GM13977 (cell line): ENCODE results near the gene PDRG1.

Source experiments
- DNase-seq: peaks from one replicate; pipeline ENCODE4 v3.0.0; 2012; ENCODE audit warnings: low spot score
- in situ Hi-C: fragments of 300-500 bp; cut with MboI; formaldehyde crosslinking; loops from one replicate; pipeline ENCODE4 v1.12.0; 2022; ENCODE audit warnings: low sequenced_read_pairs, low pct_unique_long_range_greater_than_20kb, mixed read lengths, inconsistent platforms; ENCODE audit not compliant: unreplicated experiment
- TF ChIP-seq, protein P1 (sequence below): IDR thresholded peaks from 2 replicates; pipeline ENCODE4 v1.5.1; 2012; ENCODE audit warnings: mild to moderate bottlenecking, control low read depth; ENCODE audit not compliant: insufficient read depth; ENCODE audit errors: extremely low read depth, missing control alignments

Gene PDRG1

DNA sequence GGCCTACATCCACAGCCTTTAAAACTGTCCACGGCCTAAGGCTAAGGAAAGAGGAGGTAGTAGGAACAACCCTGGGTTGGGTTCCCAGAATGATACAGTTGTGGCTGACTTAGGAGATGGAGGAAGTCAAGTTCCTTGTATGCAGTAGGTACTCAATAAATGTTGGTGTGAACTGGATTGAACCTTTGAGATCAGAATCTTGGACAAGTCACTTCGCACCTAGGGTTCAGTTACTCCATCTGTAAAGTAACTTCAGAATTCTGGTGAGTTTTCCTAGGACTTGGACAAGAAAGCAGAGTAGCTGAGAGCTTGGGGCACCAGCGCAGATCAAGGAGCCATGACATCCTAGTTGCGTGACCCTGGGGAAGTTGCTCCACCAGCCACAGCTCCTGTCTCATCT is 25.2 kb upstream of the PDRG1 start:
- no peak for DNase-seq
- TF ChIP-seq, protein P1, sequence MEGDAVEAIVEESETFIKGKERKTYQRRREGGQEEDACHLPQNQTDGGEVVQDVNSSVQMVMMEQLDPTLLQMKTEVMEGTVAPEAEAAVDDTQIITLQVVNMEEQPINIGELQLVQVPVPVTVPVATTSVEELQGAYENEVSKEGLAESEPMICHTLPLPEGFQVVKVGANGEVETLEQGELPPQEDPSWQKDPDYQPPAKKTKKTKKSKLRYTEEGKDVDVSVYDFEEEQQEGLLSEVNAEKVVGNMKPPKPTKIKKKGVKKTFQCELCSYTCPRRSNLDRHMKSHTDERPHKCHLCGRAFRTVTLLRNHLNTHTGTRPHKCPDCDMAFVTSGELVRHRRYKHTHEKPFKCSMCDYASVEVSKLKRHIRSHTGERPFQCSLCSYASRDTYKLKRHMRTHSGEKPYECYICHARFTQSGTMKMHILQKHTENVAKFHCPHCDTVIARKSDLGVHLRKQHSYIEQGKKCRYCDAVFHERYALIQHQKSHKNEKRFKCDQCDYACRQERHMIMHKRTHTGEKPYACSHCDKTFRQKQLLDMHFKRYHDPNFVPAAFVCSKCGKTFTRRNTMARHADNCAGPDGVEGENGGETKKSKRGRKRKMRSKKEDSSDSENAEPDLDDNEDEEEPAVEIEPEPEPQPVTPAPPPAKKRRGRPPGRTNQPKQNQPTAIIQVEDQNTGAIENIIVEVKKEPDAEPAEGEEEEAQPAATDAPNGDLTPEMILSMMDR: no peak
- in situ Hi-C loops: no loop called here

DNA sequence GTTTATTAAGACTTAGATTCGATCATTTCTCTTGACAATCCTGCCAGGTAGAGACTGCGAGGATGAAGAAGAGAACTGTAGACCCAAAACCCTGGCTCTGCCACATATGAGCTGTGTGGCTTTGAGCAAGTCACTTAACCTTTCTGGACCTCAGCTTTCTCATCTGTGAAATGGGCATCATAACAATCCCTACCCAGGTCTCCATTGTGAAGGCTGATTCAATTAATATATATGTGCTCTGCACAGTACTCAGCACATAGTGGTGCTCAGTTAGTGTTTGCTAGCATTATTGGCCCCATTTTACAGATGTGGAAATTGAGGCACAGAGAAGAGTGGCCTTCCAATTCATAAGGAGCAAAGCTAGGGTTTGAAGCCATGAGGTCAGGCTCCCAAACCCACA is 24.0 kb upstream of the PDRG1 start:
- in situ Hi-C loops: no loop called here
- no peak for DNase-seq
- TF ChIP-seq, protein P1: no peak

DNA sequence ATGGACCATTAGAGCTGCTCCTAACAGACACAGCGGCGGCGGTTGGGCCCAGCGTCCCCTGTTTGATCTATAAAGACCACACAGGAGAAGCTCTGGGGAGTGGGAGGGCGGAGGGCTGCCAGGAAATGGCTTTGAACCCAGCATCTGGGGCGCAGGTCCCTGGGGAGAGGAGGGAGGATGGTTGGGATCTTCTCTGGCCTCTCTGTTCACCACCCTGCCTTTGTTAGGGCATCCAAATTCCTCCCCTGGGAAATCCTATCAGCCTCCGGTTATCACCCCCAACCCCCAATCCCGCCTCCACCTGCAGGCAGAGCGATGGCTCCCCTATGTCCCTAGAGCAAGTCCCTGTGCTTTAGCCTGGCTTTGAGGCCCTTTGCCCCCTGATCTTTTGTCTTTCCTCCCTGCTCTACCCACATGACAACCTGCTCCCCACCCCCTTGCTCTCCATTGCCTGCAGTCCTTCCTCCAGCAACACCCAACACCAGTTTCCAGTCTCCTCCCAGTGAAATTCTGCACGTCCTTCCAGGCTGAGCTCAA is 23.2 kb upstream of the PDRG1 start:
- in situ Hi-C loops: no loop called here
- DNase-seq: no peak
- TF ChIP-seq, protein P1: no peak

DNA sequence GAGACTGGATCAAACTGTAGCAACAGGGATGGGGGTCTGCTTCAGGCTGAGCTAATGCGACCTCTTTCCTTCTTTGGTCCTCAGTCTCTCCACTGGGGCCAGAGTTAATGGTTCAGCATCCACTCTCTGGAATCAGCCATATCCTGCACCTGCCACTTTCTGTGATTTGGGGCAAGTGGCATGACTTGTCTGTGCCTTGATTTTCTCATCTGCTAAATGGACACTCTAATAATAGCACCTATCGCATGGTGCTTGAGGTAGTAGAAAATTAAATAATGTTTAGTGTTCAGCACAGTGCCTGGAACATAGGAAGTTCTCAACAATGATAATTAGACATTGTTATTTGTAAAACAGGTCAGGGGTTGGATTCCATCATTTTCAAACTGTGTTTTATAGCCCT is 22.4 kb upstream of the PDRG1 start:
- no peak for DNase-seq
- TF ChIP-seq, protein P1: no peak
- in situ Hi-C loops: no loop called here

DNA sequence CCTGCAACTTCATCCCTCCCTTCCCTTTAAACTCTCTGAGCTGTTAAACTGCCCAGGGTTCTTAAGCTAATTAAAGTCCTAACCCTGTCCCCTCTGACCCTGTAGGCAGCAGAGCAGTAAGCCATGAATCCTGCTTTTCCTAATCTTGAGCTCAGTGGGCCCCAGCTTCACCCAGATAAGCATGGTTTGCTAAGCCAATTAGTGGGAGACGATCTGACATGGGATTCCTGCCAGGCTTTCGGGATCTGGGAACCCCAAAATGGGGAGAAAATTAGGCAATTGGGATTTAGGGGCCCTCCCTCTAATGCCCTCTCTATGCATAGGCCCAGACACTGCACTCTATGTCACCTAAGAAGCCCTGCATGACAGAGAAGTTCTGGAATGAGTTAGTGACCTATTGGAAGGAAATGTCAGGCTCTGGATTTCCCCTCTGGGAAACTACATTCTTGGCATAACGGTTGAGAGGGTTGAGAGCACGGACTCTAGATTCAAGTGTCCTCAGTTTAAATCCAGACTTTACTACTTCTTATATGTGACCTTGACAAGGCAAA is 20.7 kb upstream of the PDRG1 start:
- TF ChIP-seq, protein P1: no peak
- DNase-seq: no peak
- in situ Hi-C loops: no loop called here

DNA sequence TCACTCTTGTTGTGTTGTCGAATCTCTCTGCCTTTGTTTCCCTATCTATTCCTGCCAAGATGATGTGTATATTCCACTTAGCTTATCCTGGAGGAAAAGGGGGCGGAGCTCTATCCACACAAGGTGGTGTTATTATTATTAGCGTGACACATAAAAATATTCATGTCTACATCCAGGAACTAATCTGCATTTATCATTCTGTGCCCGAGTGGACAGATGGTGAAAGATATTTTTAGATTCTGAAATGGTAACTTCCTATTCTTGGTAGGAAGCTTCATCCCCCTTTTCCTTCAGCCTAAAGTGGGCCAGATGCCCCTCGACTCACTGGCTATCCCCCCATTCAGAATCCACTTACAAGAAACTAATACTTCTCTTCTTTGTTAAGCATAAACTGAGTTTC is 18.1 kb upstream of the PDRG1 start:
- in situ Hi-C loops: no loop called here
- TF ChIP-seq, protein P1: no peak
- no peak for DNase-seq
